ENCODE data around the gene CLDN22. TPM values are rescaled to one million over a fixed set of nuclear protein-coding genes. Genes with fewer than 3 reads are reported as not detected.

The CLDN22 gene
- total and polyA plus RNA-seq, 4 donors: 0.05 TPM; not detected in 3

DNA sequence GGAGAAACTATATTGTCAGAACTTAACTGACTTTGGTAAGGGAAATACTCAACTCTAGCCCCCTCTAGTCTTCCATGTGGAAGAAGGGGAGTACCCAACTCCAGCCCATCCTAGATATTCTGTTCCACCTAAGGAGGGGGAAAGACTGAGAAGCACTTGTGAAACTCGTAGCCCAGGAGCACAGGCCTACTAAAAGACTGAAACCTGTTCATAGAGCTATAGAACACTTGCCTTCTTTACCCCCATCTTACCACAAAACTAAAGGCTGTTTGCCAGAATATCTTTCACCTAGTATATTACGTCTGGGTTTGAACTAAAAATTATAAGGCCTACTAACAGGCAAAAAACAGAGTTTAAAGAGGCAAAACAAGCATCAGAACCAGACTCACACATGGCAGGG is 15.5 kb downstream of the CLDN22 start:
- Histone ChIP-seq H3K27me3 (ENCODE audit: control insufficient read depth in 4 of 4, insufficient read depth in 4 of 4, low read length in 3 of 4) (no peaks in the 10 kb centered on the region), H3K36me3 (ENCODE audit: control insufficient read depth in 4 of 4, insufficient read depth in 3 of 4, low read depth in 1 of 4, low read length in 3 of 4) (peaks cover 0 to 8% (median 5%) of the 10 kb centered on the region in 4 donors), H3K27ac (ENCODE audit: low read depth in 1 of 2, low read length in 2 of 2) (no peak overlapping the region), H3K9me3 (ENCODE audit: control insufficient read depth in 4 of 4, low read length in 3 of 4) (no peaks in the 10 kb centered on the region), H3K9ac (ENCODE audit: low read depth in 1 of 2, low read length in 2 of 2) (no peak overlapping the region), H3K4me1 (ENCODE audit: control insufficient read depth in 4 of 4, insufficient read depth in 4 of 4, low read length in 3 of 4) (no peaks in the 10 kb centered on the region), H3K4me3 (ENCODE audit: low read depth in 1 of 3, low read length in 3 of 3) (no peak overlapping the region)
- WGBS: 94% methylated on average over 2 of the region's 2 CpGs
- TF ChIP-seq RXRA (IDR thresholded peaks at IDR 0.05): no peak
- TF ChIP-seq TAF1 (conservative IDR thresholded peaks at IDR 0.05): no peak
- no peak for TF ChIP-seq EGR1 (IDR thresholded peaks at IDR 0.05; ENCODE audit: low read depth in 2 of 2)
- TF ChIP-seq, protein P1, sequence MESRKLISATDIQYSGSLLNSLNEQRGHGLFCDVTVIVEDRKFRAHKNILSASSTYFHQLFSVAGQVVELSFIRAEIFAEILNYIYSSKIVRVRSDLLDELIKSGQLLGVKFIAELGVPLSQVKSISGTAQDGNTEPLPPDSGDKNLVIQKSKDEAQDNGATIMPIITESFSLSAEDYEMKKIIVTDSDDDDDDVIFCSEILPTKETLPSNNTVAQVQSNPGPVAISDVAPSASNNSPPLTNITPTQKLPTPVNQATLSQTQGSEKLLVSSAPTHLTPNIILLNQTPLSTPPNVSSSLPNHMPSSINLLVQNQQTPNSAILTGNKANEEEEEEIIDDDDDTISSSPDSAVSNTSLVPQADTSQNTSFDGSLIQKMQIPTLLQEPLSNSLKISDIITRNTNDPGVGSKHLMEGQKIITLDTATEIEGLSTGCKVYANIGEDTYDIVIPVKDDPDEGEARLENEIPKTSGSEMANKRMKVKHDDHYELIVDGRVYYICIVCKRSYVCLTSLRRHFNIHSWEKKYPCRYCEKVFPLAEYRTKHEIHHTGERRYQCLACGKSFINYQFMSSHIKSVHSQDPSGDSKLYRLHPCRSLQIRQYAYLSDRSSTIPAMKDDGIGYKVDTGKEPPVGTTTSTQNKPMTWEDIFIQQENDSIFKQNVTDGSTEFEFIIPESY (IDR thresholded peaks at IDR 0.05): no peak
- TF ChIP-seq FOXA2 (IDR thresholded peaks at IDR 0.05): no peak
- TF ChIP-seq JUND (IDR thresholded peaks at IDR 0.05): no peak
- no peak for TF ChIP-seq GABPA (IDR thresholded peaks at IDR 0.05 in 1 of 2, conservative IDR thresholded peaks at IDR 0.05 in 1 of 2)
- TF ChIP-seq HNF4G (IDR thresholded peaks at IDR 0.05): no peak
- TF ChIP-seq, protein P2, sequence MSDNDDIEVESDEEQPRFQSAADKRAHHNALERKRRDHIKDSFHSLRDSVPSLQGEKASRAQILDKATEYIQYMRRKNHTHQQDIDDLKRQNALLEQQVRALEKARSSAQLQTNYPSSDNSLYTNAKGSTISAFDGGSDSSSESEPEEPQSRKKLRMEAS (IDR thresholded peaks at IDR 0.05): no peak
- TF ChIP-seq, protein P3, sequence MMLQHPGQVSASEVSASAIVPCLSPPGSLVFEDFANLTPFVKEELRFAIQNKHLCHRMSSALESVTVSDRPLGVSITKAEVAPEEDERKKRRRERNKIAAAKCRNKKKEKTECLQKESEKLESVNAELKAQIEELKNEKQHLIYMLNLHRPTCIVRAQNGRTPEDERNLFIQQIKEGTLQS (IDR thresholded peaks at IDR 0.05): no peak
- TF ChIP-seq, protein P4, sequence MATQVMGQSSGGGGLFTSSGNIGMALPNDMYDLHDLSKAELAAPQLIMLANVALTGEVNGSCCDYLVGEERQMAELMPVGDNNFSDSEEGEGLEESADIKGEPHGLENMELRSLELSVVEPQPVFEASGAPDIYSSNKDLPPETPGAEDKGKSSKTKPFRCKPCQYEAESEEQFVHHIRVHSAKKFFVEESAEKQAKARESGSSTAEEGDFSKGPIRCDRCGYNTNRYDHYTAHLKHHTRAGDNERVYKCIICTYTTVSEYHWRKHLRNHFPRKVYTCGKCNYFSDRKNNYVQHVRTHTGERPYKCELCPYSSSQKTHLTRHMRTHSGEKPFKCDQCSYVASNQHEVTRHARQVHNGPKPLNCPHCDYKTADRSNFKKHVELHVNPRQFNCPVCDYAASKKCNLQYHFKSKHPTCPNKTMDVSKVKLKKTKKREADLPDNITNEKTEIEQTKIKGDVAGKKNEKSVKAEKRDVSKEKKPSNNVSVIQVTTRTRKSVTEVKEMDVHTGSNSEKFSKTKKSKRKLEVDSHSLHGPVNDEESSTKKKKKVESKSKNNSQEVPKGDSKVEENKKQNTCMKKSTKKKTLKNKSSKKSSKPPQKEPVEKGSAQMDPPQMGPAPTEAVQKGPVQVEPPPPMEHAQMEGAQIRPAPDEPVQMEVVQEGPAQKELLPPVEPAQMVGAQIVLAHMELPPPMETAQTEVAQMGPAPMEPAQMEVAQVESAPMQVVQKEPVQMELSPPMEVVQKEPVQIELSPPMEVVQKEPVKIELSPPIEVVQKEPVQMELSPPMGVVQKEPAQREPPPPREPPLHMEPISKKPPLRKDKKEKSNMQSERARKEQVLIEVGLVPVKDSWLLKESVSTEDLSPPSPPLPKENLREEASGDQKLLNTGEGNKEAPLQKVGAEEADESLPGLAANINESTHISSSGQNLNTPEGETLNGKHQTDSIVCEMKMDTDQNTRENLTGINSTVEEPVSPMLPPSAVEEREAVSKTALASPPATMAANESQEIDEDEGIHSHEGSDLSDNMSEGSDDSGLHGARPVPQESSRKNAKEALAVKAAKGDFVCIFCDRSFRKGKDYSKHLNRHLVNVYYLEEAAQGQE (IDR thresholded peaks at IDR 0.05): no peak
- no peak for TF ChIP-seq FOXA1 (IDR thresholded peaks at IDR 0.05)
- no peak for TF ChIP-seq SP1 (IDR thresholded peaks at IDR 0.05)
- TF ChIP-seq, protein P5, sequence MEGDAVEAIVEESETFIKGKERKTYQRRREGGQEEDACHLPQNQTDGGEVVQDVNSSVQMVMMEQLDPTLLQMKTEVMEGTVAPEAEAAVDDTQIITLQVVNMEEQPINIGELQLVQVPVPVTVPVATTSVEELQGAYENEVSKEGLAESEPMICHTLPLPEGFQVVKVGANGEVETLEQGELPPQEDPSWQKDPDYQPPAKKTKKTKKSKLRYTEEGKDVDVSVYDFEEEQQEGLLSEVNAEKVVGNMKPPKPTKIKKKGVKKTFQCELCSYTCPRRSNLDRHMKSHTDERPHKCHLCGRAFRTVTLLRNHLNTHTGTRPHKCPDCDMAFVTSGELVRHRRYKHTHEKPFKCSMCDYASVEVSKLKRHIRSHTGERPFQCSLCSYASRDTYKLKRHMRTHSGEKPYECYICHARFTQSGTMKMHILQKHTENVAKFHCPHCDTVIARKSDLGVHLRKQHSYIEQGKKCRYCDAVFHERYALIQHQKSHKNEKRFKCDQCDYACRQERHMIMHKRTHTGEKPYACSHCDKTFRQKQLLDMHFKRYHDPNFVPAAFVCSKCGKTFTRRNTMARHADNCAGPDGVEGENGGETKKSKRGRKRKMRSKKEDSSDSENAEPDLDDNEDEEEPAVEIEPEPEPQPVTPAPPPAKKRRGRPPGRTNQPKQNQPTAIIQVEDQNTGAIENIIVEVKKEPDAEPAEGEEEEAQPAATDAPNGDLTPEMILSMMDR (IDR thresholded peaks at IDR 0.05; ENCODE audit: low read depth, low read length, missing input control): no peak
- TF ChIP-seq RAD21 (IDR thresholded peaks at IDR 0.05): no peak
- TF ChIP-seq NR2F2 (IDR thresholded peaks at IDR 0.05): no peak
- no peak for TF ChIP-seq HNF4A (conservative IDR thresholded peaks at IDR 0.05)
- no peak for TF ChIP-seq YY1 (IDR thresholded peaks at IDR 0.05)
- no peak for DNase-seq (ENCODE audit: low spot score)

Measured in liver (tissue), 9 donors.